GM21526 (cell line): ENCODE data around the gene LRRC10B.
"Not testable (repeated sequence)": the region's sequence is repeated elsewhere in the genome, so short reads cannot be mapped to it uniquely, and the experiment has no call there.

Experiments used
- ATAC-seq: cut with Tn5 transposase; IDR thresholded peaks from one replicate; pipeline ENCODE4 v1.9.1; 2021; ENCODE audit warnings: moderate library complexity; ENCODE audit not compliant: unreplicated experiment, low FRiP score

The LRRC10B gene

DNA sequence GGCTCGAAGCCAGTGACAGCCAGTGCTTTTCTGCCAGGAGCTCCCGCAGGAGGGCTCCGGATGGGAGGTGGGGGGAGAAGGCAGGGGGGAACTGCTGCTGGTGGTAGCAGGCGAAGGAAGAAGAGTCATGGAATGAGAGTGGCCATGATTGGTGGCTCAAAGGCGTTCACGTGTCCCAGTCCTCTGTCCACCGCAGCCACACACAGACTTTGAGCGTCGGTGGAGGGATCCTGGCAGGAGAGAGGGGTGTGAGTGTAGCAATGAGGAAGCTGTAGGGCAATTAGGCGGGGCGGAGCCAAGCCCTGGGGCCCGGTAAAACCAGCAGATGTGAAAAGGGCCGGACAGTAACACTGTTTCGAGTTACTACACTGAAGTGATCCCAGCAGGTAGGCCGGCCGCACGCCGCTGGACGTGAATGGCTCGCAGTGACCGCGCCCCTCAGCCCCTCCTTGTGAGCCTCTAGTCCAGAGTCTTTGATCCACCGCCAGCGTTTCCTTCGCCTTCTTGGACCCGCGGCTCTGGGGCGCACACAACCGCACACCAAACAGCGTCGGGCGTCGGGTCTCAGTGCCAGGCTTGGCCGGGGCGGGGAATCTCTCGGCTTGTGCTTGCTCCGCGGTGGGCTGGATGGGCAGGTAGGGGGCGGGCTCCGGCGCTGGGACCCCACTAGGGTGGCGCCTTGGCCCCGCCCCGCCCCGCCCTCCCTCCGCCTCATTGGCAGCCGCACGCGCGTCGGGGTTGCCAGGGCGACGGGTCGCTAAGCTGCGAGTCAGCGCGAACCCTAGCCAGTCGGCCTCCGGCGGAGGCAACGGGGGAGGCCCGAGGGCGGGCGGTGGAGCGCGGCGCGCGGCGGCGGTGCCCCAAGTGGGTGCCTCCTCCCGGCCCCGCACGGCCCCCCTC lies at the start of gene LRRC10B:
Gene LRRC10B, plus strand, starts transcription at position 788 of the 900 bp plus-strand sequence. CDS start 250 bp downstream, outside the sequence.
- ATAC-seq: no peak

DNA sequence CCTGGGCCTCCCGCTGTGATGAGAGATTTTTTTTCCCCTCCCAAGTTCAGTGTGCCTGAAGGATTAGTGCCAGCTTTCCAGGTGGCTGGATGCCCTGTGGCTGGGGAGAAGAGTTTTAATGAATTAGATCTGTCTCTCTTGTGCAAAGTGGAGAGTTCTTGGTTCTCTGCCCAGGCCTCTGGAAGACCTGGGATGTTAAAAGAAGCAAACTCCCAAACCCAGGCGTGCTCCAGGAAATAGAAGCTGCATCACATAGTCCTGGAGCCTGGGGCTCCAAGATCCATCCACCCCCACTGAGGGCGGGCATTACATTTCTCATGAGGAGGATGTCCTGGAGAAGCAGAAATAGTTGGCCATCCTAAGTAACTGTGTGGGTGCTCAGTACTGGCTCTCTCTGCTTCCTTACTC lies 48.1 kb upstream of the LRRC10B start:
- no peak for ATAC-seq

DNA sequence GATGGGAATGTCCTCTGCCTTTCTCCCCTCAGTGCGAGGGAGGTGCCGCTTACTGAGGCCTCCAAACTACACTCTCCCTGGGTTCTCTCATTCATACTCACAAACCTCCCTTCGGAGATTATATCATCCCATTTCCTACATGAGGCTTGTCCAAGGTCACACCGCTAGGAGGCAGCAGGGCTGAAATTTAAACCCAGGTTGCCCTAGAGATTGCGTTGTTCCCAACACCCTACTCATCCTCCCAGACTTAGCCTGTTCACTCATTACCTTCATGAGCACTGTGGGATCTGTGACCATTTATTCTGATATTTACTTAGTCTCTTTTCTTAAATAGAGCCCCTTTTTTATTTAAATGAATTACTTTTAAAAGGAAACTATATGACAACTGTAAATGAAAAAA lies 47.6 kb upstream of the LRRC10B start:
- ATAC-seq: no peak

DNA sequence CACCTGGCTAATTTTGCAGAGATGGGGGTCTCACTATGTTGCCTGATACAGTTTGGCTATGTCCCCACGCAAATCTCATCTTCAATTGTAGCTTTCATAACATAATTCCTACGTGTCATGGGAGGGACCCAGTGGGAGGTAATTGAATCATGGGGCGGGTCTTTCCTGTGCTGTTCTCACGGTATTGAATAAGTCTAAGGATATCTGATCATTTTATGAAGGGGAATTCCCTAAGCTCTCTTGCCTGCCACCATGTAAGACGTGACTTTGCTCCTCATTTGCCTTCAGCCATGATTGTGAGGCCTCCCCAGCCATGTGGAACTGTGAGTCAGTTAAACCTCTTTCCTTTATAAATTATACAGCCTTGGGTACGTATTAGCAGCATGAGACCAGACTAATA lies 40.9 kb upstream of the LRRC10B start:
- ATAC-seq: not testable (repeated sequence)

DNA sequence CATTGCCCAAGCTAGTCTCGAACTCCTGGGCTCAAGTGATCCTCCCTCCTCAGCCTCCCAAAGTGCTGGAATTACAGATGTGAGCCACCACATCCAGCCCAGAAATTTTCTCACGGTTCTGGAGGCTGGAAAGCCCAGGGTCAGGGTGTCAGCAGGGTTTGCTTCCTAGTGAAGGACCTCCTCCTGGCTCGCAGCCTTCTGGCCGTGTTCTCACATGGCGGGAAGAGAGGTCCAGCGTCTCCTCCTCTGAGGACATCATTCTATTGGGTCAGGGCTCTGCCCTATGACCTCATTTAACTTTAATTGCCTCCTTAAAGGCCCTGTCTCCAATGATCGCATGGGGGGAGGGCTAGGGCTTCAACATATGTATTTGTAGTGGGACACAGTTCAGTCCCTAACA lies 40.5 kb upstream of the LRRC10B start:
- ATAC-seq: no peak

DNA sequence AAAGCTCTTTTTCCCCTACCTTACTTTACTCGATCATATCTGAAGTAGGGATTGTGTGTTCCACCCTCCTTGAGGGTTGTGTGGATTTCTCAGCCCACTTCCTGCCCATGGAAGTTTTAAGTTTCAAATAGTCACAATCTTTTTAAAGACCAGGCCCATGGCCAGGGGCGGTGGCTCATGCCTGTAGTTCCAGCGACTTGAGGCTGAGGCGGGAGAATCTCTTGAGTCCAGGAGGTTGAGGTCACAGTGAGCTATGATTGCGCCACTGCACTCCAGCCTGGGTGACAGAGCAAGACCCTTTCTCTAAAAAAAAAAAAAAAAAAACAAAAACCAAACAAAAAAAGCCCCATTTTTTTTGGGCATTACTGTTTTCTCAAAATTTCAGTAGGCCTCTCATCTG lies 36.3 kb upstream of the LRRC10B start:
- no peak for ATAC-seq

DNA sequence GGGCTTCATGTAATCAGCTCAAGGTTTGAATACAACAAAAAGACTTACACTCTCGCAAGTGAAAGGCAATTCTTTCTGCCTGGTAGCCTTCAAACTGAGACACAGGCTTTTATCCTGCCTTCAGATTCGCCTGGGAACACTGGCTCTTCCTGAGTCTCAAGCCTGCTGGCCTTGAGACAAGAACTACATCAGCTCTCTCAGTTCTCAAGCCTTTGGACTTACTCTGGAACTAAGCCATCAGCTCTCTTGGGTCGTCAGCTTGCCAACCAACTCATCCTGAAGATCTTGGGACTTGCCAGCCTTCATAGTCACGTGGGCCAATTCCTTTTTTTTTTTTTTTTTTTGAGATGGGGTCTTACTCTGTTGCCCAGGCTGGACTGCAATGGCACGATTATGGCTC lies 35.7 kb upstream of the LRRC10B start:
- ATAC-seq: no peak

DNA sequence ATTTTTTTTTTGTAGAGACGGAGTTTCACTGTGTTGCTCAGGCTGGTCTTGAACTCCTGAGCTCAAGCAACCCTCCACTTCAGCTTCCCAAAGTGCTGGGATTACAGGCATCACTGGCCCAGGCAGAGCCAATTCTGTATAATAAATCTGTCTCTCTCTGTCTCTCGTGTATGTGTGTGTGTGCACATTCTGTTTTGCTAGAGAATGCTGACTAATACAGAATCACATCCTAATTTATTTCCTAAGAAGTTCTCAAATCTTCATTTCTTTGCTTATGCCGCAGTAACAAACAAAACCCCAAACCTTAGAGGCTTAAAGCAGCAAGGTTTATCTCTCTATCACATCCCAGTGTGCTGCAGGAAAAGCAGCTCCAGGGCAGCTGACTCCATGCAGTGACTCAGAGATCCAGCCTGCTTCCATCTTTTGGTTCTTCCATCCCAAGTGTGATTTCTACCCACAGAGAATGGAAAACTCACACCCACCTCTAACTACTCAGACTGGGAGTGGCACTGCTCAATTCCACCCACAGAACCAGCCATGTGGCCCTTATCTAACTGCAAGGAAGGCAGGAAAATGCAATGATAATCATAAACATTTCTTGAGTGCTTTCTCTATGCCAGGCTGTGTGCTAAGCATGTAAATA lies 35.1 kb upstream of the LRRC10B start:
- ATAC-seq: no peak

DNA sequence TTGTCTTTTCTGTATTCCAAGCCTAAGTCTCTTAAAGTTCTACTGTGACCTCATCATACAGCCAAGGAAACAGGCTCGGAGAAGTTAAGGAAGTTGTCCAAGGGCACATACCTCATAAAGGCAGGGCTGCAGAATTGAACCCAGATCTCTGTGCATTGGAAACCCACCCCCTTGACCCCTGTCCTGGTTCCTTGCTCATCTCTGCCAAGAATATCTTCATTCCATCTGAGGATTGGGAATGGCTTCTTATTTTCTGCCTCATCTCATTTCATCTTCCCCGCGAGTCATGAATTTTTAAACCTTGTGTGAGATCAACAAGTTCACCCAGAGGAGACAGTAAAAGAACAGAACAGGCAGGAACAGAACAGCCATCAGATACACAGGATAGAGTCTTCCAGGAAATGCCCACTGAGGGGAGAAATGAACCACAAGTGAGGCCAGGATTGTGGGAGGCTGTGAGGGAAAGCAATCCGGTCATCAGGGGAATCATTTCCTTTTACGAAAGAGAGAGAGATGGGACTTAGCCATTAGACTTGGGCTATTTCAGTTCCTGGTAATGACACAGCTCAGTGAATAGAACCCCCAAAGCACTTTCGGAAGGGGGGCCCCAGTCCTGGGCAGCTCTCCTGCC lies 34.4 kb upstream of the LRRC10B start:
- no peak for ATAC-seq

DNA sequence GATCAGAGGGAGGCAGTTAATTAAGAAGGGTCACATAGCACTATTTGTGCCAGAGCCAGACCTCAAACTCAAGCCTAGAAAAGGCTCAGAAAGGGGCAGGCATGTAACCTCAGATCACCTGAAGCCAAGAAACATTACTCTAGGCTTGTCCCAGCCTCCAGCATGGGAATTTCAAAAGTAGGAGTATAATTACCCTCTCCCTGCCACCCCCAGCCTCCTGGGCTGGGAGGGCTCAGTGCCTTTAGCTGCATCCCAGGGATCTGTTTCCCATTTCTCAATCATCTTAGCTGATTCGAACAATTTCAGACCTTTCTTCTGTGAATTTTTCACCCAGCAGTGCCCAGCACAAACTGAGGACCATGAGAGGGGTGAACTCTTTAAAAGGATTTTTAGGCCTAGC lies 33.1 kb upstream of the LRRC10B start:
- ATAC-seq: no peak

DNA sequence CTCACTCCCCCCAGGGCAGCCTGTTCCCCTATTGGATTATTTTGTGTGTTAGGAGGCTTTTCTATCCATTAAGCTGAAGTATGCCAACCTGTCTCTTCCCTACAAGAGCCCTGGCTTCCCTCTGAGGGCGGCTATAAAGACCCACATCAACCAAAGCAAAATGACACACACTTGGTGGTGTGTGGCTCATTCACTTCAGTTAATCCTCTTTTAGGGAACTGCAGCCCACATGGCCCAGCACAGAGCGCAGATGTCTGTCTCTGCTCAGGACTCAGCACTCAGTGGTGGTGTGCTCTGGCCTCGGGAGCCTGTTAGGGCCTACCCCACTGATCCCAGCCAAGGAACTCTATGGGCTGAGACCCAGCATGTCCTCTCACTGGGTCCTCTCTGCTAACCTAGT lies 32.2 kb upstream of the LRRC10B start:
- no peak for ATAC-seq

DNA sequence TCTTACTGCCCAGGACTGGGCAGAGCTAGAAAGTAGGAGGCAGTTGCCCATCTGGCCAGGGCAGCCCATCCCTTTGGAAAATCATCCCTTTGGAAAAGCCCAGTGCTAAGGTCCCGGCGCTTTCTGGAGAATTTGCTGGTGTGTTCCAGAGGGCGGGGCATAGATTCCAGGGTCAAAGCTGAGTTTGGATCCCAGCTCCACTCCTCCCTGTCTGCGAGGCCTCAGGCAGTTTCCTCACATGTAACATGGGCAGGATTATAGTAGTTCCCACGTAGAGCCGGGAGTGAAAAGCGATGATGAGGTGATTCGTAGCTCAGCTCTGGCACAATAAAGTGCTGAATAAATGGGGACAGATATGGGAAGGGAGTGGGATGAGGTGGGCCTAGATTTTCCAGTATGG lies 31.4 kb upstream of the LRRC10B start:
- ATAC-seq: no peak

DNA sequence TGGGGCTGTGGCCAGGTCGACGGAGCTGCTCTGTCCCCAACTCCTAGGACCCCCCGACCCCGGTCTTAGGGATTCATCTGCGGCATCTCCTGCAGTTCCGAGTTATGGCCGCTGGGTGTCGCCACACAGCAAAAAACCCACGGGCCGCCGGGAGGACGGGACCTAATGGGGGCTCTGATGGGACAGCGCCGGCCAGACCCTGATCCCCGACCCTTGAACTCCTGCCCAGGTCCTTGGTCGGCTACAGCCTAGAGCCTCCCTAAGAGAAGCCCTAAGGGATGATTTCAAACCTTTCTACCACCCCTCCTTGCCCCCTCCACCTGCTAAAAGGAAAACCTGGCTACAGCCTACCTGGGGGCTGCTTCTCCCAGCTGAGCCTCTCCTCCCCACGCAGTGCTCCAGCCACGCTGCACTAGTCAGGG lies 30.8 kb upstream of the LRRC10B start:
- ATAC-seq: no peak

DNA sequence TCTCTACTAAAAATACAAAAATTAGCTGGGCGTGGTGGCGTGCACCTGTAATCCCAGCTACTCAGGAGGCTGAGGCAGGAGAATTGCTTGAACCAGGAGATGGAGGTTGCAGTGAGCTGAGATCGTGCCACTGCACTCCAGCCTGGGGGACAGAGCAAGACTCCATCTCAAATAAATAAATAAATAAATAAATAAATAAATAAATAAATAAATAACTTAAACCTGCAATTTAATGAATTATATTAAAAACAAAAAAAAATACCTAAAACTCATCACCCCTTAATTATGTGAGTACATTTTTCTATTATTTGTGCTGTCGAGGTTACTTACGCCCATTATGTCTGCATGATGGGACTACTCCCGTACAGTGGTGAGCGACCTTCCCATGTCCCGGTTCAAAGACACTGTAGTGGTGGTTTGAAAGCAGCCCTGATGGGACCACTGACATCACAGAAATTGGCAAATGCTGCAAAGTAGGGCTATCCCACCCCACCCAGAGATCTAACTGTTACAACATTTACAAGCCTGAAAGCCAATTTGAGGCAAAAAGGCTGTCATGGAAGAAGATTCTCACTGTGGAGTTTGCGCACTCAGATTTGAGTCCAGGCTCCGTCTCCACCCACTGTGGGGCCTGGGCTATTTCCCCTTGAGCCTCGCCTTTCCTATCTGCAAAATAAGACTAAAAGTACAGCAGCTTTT lies 29.0 kb upstream of the LRRC10B start:
- not testable (repeated sequence) for ATAC-seq

DNA sequence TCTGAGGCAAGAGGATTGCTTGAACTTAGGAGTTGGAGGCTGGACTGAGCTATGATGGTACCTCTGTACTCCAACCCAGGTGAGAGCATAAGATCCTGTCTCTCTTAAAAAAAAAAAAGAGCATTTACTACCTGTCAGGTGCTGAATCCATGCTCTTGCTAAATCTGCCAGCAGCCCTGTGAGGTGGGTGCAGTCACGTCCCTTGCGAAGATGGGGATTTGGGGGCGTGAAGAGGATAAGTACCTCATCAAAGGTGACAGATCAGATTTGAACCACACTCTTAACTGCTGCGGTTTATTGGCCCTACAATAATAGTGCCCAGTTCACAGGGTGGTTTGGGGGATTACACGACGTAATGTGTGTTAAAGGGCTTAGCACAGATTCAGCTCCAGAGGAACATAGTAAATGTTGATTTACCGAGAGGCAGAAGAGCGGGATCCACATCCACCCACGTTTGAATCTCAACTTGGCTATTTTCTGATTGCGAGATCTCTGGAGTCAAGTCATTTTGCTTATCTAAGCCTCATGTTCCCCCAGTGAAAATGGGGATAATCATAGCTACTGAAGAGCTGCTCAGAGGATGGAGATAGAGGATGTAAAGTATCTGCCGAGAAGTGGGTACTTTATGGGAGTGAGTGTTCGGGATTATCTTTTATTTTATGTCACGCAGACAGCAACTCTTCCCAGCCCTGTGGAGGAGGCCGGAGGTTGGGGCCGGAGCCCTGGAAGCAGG lies 28.1 kb upstream of the LRRC10B start:
- ATAC-seq: no peak

DNA sequence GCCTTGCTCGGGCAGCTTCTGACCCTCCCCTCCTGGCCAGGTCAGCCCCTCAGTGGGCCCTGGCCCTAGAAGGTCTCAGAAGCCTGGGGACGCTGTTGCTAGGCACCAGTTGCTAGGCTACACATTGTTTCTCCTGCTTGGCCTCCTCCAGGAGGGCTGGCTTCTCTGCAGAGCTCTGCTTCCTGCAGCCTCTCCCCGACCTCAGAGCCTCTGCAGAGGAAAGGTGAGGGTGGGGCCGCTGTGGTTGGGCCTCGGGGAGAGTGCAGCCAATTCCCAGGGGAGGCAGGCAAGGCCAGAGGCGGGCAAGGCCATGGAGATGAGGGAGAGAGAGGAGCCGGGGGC lies 27.6 kb upstream of the LRRC10B start:
- ATAC-seq: no peak

DNA sequence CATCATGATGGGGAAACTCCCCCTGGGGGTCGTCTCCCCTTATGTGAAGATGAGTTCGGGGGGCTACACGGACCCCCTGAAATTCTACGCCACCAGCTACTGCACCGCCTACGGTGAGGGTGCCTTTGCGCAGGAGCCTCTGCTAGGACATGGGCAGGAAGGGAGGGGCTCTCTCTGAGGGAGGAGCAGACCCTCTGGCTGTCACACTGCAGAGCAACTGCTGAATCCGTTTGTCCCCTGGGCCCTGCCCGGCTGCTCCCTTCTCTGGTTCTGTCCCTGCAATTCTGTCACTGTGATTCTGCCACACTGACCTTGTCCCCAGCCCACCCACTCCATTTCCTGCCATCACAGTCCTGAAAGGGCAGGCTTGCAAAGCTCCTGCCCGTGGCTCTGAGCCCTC lies 26.7 kb upstream of the LRRC10B start:
- no peak for ATAC-seq

DNA sequence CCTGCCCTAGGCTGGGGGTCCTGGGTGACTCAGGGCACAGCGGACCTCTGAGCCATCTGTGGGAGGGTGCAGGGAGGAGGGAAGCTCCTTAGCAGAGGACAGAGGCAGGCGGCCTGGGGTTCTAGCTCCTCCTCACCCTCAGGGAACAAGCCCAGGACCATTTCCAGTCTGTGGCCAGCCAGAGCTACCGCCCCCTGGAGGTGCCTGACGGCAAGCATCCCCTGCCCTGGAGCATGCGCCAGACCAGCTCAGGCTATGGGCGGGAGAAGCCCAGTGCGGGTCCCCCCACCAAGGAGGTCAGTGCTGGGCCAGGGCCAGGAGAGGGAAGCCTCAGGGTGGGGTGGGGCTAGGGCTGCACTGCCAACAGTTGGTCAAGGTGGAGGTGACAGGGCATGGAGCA lies 26.0 kb upstream of the LRRC10B start:
- no peak for ATAC-seq

DNA sequence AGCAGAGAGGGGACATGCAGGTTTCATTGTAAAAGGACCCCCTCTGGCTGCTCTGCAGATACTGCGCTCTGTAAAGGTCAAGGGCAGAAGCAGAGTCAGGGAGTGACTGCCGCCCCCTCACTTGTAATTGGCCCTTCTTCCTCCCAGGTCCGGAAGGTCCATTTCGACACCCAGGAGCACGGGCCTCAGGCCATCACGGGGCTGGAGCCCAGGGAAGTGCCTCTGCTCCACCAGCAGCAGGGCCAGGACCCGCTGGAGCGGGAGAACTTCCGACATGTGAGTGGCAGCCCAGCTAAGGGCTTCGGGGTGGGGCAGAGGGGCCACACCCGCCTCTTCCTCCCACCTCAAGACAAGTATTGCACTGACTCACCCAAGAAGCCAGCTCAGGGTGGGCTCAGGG lies 24.0 kb upstream of the LRRC10B start:
- no peak for ATAC-seq

DNA sequence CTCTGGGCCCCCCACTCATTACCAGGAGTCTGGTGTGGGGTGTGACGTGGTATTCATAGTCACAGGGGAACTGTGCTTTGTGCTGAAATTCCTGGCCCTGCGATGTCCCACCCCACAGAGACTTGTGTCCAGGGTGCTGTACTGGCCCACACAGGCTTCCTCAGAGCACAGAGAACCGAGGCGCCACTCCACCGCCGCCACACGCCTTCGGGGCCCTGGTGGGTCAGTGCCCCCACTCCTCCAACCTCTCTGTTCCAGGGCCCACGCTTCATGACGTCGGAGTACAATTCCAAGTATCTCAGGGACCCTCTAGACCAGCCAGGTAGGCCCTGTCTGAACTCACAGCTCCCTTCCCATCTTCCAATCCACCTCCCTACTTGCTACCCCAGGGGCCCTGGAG lies 23.5 kb upstream of the LRRC10B start:
- ATAC-seq: no peak
